Limb (tissue), 2 donors: Measurements from ENCODE around the gene EXOC6B.
A peak's percentile ranks its signal among the peaks of the same experiment; 100 is the strongest.

Source experiments
- DNase-seq, 2 donors: peaks; one replicate each; pipeline ENCODE4 v3.0.0-alpha.2; 2016; ENCODE audit errors: extremely low spot score in 2 of 2

EXOC6B gene

GRCh38 chr2:72793798-72794440, 31.9 kb downstream of the EXOC6B start:
- no peak for DNase-seq

DNA sequence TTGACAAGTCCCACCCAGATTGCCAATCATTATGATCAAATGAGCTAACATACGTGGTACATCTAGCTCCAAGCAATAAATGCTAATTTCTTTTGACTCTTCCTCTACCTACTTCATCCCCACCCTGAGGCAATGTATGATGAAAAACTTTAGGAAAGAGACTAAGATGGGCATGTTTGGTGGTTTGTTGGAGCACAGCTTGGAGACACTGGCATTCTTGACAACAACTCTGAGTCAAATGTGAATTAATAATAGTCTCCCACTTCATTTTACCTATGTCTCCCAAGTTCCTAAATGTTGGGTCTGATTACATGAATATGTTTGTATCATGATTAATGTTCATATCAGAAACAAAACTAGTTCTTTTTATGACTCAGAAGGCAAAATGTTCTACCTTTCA, 36.6 kb downstream of the EXOC6B start:
- no peak for DNase-seq

DNA sequence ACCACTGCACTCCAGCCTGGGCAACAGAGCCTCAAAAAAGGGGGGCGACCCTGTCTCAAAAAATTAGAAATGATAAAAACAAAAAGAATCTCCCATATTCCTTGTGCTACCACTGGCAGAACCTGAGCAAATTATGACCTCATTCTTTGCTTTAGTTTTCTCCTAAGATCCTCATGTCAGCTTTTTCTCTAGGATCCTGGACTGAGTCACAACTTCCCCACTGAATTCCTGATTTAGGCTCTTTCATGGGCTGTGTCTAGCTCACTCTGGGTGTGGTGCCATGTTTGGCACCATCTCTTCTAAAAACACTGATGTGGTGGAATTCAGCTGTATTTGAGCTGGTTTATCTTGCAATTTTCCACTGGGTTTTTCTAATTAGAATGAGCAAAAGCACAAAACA, 37.1 kb downstream of the EXOC6B start:
- no peak for DNase-seq

DNA sequence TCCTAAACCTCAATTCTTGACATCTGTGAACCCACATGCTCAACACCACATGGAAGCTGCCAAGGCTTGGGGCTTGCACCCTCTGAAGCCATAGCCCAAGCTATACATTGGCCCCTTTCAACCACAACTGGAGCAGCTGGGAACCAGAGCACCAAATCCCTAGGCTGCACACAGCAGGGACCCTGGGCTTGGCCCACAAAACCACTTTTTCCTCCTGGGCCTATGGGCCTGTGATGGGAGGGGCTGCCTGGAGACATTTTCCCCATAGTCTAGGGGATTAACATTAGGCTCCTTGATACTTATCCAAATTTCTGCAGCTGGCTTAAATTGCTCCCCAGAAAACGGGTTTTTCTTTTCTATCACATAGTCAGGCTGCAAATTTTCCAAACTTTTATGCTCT, 40.3 kb downstream of the EXOC6B start:
- DNase-seq, result no peak

GRCh38 chr2:72782520-72782919, 43.3 kb downstream of the EXOC6B start:
- no peak for DNase-seq

DNA sequence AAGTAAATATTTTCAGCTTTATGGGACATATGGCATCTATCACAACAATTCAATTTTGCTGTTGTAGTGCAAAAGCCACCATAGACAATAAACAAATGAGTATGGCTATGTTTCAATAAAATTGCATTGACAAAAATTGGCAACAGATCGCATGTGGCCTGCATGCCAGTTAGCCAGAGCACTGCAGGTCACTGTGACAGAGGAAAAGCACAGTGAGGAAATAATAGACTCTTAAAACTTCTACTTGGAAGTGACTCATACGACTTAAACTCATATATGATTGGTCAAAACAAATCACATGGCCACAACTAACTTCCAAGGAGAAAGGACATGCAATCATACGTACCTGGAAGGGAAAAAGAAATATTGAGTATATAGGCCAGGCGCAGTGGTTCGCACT, 44.4 kb downstream of the EXOC6B start:
- DNase-seq, result no peak

DNA sequence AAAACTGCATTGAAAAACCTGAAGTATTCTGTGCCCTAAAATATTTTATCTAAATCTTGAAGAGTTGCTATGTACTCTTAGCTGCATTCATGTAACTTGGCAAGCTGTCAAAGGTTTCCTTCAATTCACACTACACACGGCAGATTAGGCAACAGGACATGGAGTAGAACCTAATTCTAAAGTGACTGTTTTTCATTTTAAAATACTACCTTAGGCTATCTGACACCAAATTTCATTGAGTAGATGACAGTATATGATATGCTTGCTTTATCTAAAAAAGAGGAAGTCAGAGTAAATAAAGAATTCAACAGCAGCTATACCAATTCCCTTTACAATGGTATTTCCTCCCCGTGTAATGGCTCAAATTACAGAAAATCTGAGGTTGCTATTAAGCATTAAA, 45.4 kb downstream of the EXOC6B start:
- no peak for DNase-seq

DNA sequence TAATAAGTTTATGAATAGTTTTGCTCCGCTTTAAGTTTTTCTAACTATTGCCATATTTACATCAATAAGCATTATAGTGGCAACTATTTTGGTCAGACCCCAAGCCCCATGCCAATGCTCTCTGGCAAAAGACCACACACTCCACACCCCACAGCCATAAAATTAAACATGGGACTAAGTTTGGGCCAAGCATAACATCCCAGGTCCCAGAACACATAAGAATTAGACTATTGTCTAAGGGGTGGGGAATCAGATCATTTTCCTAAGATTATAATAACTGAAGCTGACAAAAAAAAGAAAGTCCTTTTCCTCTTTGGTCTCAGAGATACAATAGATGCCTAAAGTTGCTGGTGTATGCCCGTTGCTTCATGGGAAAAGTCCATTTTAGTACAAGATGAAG, 46.3 kb downstream of the EXOC6B start:
- no peak for DNase-seq

- no peak for DNase-seq
Measured at GRCh38 chr2:72778410-72778809, 47.4 kb downstream of the EXOC6B start.

GRCh38 chr2:72770879-72771461, 54.9 kb downstream of the EXOC6B start:
- peak; percentile 45 to 75 for DNase-seq

DNA sequence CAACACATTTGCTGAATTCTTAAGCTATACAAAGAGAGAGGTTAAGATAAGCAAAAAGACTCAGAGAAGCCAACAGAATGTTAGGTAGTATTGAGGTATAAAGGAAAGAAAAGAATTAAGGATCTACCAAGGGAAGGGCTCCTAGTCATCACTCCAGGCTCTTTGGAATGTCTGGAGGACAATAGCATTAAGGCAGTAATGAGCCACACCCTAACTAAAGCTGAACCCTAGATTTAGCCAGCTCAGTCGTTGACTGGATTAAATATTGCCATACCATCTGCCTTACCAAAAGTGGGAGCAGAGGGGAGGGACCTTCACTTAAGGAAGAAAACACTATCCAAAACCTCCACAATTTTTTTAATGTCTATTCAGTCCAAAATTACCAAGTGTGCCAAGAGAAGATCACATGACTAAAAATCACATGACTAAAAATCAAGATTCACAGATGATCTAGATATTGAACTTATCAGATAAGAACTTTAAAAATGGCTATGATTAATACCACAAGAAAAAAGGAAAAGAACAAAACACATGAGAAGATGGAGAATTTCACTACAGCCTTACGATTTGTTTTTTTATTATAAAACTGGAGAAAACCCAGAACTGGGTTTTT, 59.7 kb downstream of the EXOC6B start:
- DNase-seq, result no peak

DNA sequence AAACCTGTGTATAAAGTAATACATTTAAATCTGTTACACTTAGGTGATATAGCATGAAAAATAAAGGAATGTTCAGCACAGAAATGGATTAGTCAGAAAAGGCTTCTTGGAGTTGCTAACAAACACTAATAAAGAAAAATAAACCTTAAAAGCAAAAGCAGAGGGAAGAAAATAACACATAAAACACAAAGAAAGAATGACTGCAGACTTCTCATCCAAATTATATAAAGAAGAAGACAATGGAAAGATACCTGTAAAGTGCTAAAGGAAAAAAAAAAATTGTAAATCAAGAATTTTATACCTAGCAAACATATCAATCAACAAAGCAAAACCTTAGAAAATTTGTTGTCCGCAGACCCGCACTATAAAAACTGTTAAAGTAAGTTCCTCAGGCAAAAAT, 63.6 kb downstream of the EXOC6B start:
- DNase-seq, result no peak

GRCh38 chr2:72759755-72760154, 66.1 kb downstream of the EXOC6B start:
- no peak for DNase-seq

DNA sequence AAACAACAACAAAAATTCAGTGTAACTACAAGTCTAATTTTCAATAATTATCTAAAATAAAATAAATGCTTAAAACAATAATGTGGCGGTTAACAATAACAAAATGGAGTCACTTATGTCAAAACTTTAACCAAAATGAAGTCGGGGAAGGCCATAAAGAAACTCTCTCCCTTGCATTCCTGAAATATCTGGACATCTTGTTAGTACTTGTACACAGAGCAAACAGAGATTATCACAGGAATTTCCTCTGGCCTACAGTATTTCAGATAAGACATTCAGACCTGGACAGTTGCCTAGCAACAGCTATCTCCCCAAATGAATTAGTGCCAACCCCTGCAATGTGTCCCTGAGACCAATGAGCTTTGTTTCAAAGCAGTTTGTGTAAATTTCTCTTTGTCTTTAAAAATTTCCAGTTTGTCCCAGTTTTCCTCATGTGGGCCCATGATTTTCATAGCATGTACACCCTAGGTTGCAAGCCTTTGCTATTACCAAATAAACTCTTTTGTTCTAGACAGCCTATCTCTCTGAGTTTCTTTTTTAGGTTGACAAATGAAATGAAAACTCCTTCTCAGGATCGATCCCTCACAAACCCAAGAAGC, 68.6 kb downstream of the EXOC6B start:
- no peak for DNase-seq

GRCh38 chr2:72755647-72756423, 70.0 kb downstream of the EXOC6B start:
- peak in 1 of 2 donors; percentile 34 for DNase-seq

DNA sequence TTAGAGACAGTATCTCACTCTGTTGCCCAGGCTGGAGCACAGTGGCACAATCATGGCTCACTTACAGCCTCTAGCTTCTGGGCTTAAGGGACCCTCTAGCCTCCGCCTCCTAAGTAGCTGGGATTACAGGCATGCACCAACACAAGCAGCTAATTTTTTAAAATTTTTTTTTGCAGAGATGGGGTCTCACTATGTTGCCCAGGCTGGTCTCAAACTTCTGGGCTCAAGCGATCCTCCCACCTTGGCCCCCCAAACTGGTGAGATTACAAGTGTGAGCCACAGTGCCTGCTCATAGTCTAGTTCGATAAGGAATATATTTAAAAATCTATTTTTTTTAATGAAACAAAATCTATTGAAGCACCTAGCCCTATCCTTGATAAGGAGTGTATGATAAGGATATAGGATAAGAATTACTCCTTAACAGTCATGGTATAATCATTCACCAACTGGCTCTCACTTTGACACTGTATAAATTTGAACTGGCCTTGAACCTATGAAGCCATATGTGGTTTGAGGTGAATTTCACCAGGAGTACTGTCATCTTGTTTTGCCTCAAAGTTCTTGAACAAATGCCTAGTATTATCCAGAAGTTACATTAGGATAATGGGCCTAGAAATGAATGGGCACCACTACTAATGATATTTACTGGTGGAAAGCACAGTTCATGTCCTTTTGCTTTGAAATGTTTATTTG, 71.1 kb downstream of the EXOC6B start:
- no peak for DNase-seq

DNA sequence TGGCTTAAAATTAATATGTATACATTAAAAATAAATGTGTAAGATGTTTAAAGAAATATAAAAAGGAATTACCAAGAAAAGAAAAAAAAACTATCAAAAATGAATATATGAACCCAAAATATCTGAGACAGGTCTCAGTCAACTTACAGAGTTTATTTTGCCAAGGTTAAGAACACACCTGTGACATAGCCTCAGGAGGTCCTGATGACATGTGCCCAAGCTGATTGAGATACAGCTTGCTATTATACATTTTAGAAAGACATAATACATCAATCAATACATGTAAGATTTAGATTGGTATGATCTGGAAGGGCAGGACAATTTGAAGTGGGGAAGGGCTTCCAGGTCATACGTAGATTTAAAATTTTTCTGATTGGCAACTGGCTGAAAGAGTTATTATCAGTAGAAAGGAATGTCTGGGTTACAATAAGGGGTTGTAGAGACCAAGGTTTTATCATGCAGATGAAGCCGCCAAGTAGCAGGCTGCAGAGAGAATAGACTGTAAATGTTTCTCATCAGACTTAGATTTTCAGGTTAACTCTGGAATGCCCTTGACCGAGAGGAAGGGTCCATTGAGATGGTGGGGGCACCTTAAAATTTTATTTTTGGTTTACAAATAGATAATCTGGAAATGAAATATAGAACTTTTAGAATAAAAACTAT, 74.7 kb downstream of the EXOC6B start:
- no peak for DNase-seq

DNA sequence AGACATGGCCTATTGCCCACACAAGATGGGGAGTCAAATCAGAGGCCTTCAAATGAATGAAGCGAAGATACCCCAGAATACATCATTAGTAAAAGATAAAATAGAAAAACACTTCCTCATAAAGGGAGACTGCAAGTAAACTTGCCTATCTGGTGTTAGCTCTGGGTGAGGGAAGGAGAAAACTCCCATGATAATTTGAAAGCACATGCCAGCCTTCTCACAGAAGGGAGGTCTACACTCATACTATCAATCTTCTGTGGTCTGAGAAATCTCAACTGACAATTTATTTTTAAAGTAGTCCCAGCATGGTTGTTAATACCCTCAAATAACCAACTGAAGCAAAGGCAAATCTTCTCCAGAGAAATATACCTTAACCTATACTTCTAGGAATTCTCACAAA, 75.4 kb downstream of the EXOC6B start:
- no peak for DNase-seq

DNA sequence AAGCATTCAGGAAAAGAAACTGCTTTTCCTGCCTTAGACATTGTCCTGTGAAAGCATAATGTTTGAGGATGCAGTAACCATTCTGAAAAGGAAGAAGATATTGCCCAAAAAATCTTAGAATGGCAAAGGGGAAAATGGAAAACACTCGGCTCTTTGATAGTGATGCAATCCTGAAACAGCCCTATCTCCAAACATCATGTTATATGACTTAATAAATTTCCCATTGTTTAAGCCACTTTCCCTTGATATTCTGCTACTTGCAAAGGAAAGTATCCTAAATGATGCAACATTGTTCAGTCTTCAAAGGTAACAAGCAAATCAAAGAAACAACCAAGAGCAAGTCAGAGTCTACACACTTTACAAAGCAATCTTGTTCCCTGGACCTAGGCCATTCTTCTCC, 78.5 kb downstream of the EXOC6B start:
- DNase-seq, result no peak

GRCh38 chr2:72745679-72746368, 80.0 kb downstream of the EXOC6B start:
- peak in 1 of 2 donors; percentile 58 for DNase-seq
